ENCODE measurements around the gene RAB7A. TPM values are rescaled to one million over a fixed set of nuclear protein-coding genes. Genes with fewer than 3 reads are reported as not detected.
A peak's percentile ranks its signal among the peaks of the same experiment; 100 is the strongest.

RAB7A gene
- total and polyA plus RNA-seq, 10 of the 15 experiments (the other 5 are each of a cell fraction or from before 2014, with no cell fraction given): 40.3 to 212 (median 160) TPM

- TF ChIP-seq, protein P1, sequence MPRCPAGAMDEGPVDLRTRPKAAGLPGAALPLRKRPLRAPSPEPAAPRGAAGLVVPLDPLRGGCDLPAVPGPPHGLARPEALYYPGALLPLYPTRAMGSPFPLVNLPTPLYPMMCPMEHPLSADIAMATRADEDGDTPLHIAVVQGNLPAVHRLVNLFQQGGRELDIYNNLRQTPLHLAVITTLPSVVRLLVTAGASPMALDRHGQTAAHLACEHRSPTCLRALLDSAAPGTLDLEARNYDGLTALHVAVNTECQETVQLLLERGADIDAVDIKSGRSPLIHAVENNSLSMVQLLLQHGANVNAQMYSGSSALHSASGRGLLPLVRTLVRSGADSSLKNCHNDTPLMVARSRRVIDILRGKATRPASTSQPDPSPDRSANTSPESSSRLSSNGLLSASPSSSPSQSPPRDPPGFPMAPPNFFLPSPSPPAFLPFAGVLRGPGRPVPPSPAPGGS (IDR thresholded peaks at IDR 0.05; ENCODE audit: borderline replicate concordance, insufficient read depth, low read depth, low read length, poor library complexity, severe bottlenecking): no peak
- TF ChIP-seq IRF5 (IDR thresholded peaks at IDR 0.05; ENCODE audit: borderline replicate concordance) (no peak), SPI1 (IDR thresholded peaks at IDR 0.05; ENCODE audit: borderline replicate concordance, insufficient read depth, low read depth, low read length) (no peak), KLF5 (IDR thresholded peaks at IDR 0.05; ENCODE audit: partially characterized antibody) (no peak), KDM1A (IDR thresholded peaks at IDR 0.05; ENCODE audit: borderline replicate concordance) (no peak), LARP7 (IDR thresholded peaks at IDR 0.05) (no peak), IKZF1 (conservative IDR thresholded peaks at IDR 0.05) (peak; percentile 54), EED (IDR thresholded peaks at IDR 0.05; ENCODE audit: low read depth) (0 out of 2 replicates have a peak, but pooled peaks have one; percentile 48), NFYA (IDR thresholded peaks at IDR 0.05; ENCODE audit: borderline replicate concordance, low read depth, low read length) (no peak), ZNF622 (IDR thresholded peaks at IDR 0.05) (no peak), CEBPZ (IDR thresholded peaks at IDR 0.05; ENCODE audit: low read depth, low read length) (no peak), REST (IDR thresholded peaks at IDR 0.05; ENCODE audit: low read depth, low read length) (peak; percentile 64)
- TF ChIP-seq, protein P2, sequence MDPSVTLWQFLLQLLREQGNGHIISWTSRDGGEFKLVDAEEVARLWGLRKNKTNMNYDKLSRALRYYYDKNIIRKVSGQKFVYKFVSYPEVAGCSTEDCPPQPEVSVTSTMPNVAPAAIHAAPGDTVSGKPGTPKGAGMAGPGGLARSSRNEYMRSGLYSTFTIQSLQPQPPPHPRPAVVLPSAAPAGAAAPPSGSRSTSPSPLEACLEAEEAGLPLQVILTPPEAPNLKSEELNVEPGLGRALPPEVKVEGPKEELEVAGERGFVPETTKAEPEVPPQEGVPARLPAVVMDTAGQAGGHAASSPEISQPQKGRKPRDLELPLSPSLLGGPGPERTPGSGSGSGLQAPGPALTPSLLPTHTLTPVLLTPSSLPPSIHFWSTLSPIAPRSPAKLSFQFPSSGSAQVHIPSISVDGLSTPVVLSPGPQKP (IDR thresholded peaks at IDR 0.05; ENCODE audit: low read depth, low read length): 0 out of 2 replicates have a peak, but pooled peaks have one; percentile 32
These were observed 78.2 kb downstream of the RAB7A start (continued) for GRCh38 chr3:128804017-128804810.

Measured in GM12878 (cell line).